ENCODE measurements around the gene PHACTR1.

PHACTR1 gene

GRCh38 chr6:13273202-13273930 is 556.8 kb downstream of the PHACTR1 start:
- H3K27me3 ChIP-seq (ENCODE audit: control insufficient read depth in 1 of 2, insufficient read depth in 1 of 2, low read length in 2 of 2) = no peaks in the 10 kb centered on the region
- no peak overlapping the region for H4K8ac ChIP-seq (ENCODE audit: low read length)
- H2AK5ac ChIP-seq (ENCODE audit: low read length, severe bottlenecking) = no peak overlapping the region
- H3K9ac ChIP-seq (ENCODE audit: low read length) = no peak overlapping the region
- no peak overlapping the region for H2BK120ac ChIP-seq (ENCODE audit: low read depth, low read length)
- H3K4me2 ChIP-seq (ENCODE audit: low read length, poor library complexity, severe bottlenecking) = no peak overlapping the region
- H3K4me1 ChIP-seq (ENCODE audit: control insufficient read depth, insufficient read depth, low read depth, low read length) = peaks cover 4% of the 10 kb centered on the region
- no peak overlapping the region for H2BK5ac ChIP-seq (ENCODE audit: low read depth, low read length, poor library complexity, severe bottlenecking)
- H3K4ac ChIP-seq (ENCODE audit: low read depth in 1 of 2, low read length in 2 of 2) = no peak overlapping the region
- no peaks in the 10 kb centered on the region for H3K9me3 ChIP-seq (ENCODE audit: control insufficient read depth, low read length)
- H3K14ac ChIP-seq (ENCODE audit: low read length in 2 of 2) = no peak overlapping the region
- H3K4me3 ChIP-seq (ENCODE audit: insufficient read depth in 1 of 2, low read depth in 1 of 2, low read length in 2 of 2) = no peak overlapping the region
- H3K79me1 ChIP-seq (replicated peaks; ENCODE audit: low read length, poor library complexity, severe bottlenecking) = no peaks in the 10 kb centered on the region
- WGBS = 85% methylated on average over 10 of the region's 10 CpGs
- H2BK12ac ChIP-seq (ENCODE audit: low read length in 2 of 2) = no peak overlapping the region
- H3K27ac ChIP-seq (ENCODE audit: low read length, poor library complexity, severe bottlenecking) = no peak overlapping the region
- no peak for DNase-seq
- H4K91ac ChIP-seq (ENCODE audit: low read length) = no peak overlapping the region
- H3K18ac ChIP-seq (ENCODE audit: low read depth in 1 of 2, low read length in 2 of 2) = no peak overlapping the region
- H2BK15ac ChIP-seq (ENCODE audit: low read depth, poor library complexity, severe bottlenecking) = no peak overlapping the region
- no peak overlapping the region for H3K23ac ChIP-seq (ENCODE audit: low read length in 2 of 2)
- H3K36me3 ChIP-seq (ENCODE audit: control insufficient read depth in 1 of 2, insufficient read depth in 2 of 2, low read depth in 1 of 2, low read length in 2 of 2) = no peaks in the 10 kb centered on the region
- H2AFZ ChIP-seq (ENCODE audit: low read depth, low read length) = no peak overlapping the region

GRCh38 chr6:13273931-13274706 is 557.6 kb downstream of the PHACTR1 start:
- Histone ChIP-seq H2AFZ (ENCODE audit: low read depth, low read length) (no peak overlapping the region), H3K79me1 (replicated peaks; ENCODE audit: low read length, poor library complexity, severe bottlenecking) (no peaks in the 10 kb centered on the region), H3K4ac (ENCODE audit: low read depth in 1 of 2, low read length in 2 of 2) (no peak overlapping the region), H3K9ac (ENCODE audit: low read length) (no peak overlapping the region), H3K4me1 (ENCODE audit: control insufficient read depth, insufficient read depth, low read depth, low read length) (peaks cover 2% of the 10 kb centered on the region), H2BK120ac (ENCODE audit: low read depth, low read length) (no peak overlapping the region), H3K4me3 (ENCODE audit: insufficient read depth in 1 of 2, low read depth in 1 of 2, low read length in 2 of 2) (no peak overlapping the region), H4K91ac (ENCODE audit: low read length) (no peak overlapping the region), H3K36me3 (ENCODE audit: control insufficient read depth in 1 of 2, insufficient read depth in 2 of 2, low read depth in 1 of 2, low read length in 2 of 2) (no peaks in the 10 kb centered on the region), H3K27me3 (ENCODE audit: control insufficient read depth in 1 of 2, insufficient read depth in 1 of 2, low read length in 2 of 2) (no peaks in the 10 kb centered on the region), H3K9me3 (ENCODE audit: control insufficient read depth, low read length) (no peaks in the 10 kb centered on the region), H3K14ac (ENCODE audit: low read length in 2 of 2) (no peak overlapping the region), H3K18ac (ENCODE audit: low read depth in 1 of 2, low read length in 2 of 2) (no peak overlapping the region), H3K4me2 (ENCODE audit: low read length, poor library complexity, severe bottlenecking) (no peak overlapping the region), H3K23ac (ENCODE audit: low read length in 2 of 2) (no peak overlapping the region), H4K8ac (ENCODE audit: low read length) (no peak overlapping the region), H3K27ac (ENCODE audit: low read length, poor library complexity, severe bottlenecking) (no peak overlapping the region), H2BK15ac (ENCODE audit: low read depth, poor library complexity, severe bottlenecking) (no peak overlapping the region), H2BK5ac (ENCODE audit: low read depth, low read length, poor library complexity, severe bottlenecking) (no peak overlapping the region), H2BK12ac (ENCODE audit: low read length in 2 of 2) (no peak overlapping the region), H2AK5ac (ENCODE audit: low read length, severe bottlenecking) (no peak overlapping the region)
- no peak for DNase-seq
- 93% methylated on average over 21 of the region's 21 CpGs for WGBS

- no peak overlapping the region for H3K23ac ChIP-seq (ENCODE audit: low read length in 2 of 2)
- 79% methylated on average over 5 of the region's 6 CpGs for whole genome bisulfite sequencing
- peaks cover 2% of the 10 kb centered on the region for H3K4me1 ChIP-seq (ENCODE audit: control insufficient read depth, insufficient read depth, low read depth, low read length)
Observed at GRCh38 chr6:13274707-13275434, 558.3 kb downstream of the PHACTR1 start.

GRCh38 chr6:13275435-13275989 is 558.9 kb downstream of the PHACTR1 start:
- H2BK12ac ChIP-seq (ENCODE audit: low read length in 2 of 2) = no peak overlapping the region
- DNase-seq = no peak
- H2BK15ac ChIP-seq (ENCODE audit: low read depth, poor library complexity, severe bottlenecking) = no peak overlapping the region
- H3K79me1 ChIP-seq (replicated peaks; ENCODE audit: low read length, poor library complexity, severe bottlenecking) = no peaks in the 10 kb centered on the region
- H4K8ac ChIP-seq (ENCODE audit: low read length) = no peak overlapping the region
- no peak overlapping the region for H2BK120ac ChIP-seq (ENCODE audit: low read depth, low read length)
- H2BK5ac ChIP-seq (ENCODE audit: low read depth, low read length, poor library complexity, severe bottlenecking) = no peak overlapping the region
- no peak overlapping the region for H2AFZ ChIP-seq (ENCODE audit: low read depth, low read length)
- no peak overlapping the region for H3K27ac ChIP-seq (ENCODE audit: low read length, poor library complexity, severe bottlenecking)
- peaks cover 0 to 3% of the 10 kb centered on the region in 2 experiments for H3K36me3 ChIP-seq (ENCODE audit: control insufficient read depth in 1 of 2, insufficient read depth in 2 of 2, low read depth in 1 of 2, low read length in 2 of 2)
- H3K23ac ChIP-seq (ENCODE audit: low read length in 2 of 2) = no peak overlapping the region
- no peak overlapping the region for H3K18ac ChIP-seq (ENCODE audit: low read depth in 1 of 2, low read length in 2 of 2)
- H4K91ac ChIP-seq (ENCODE audit: low read length) = no peak overlapping the region
- H3K4me2 ChIP-seq (ENCODE audit: low read length, poor library complexity, severe bottlenecking) = no peak overlapping the region
- H3K9ac ChIP-seq (ENCODE audit: low read length) = no peak overlapping the region
- H3K4ac ChIP-seq (ENCODE audit: low read depth in 1 of 2, low read length in 2 of 2) = no peak overlapping the region
- no peak overlapping the region for H2AK5ac ChIP-seq (ENCODE audit: low read length, severe bottlenecking)
- no peak overlapping the region for H3K14ac ChIP-seq (ENCODE audit: low read length in 2 of 2)
- H3K4me3 ChIP-seq (ENCODE audit: insufficient read depth in 1 of 2, low read depth in 1 of 2, low read length in 2 of 2) = no peak overlapping the region
- H3K27me3 ChIP-seq (ENCODE audit: control insufficient read depth in 1 of 2, insufficient read depth in 1 of 2, low read length in 2 of 2) = no peaks in the 10 kb centered on the region
- no peaks in the 10 kb centered on the region for H3K9me3 ChIP-seq (ENCODE audit: control insufficient read depth, low read length)
- WGBS = 76% methylated on average over 6 of the region's 8 CpGs
- H3K4me1 ChIP-seq (ENCODE audit: control insufficient read depth, insufficient read depth, low read depth, low read length) = peaks cover 2% of the 10 kb centered on the region

More at GRCh38 chr6:13274707-13275434, 558.3 kb downstream of the PHACTR1 start:
- no peak overlapping the region for H2BK120ac ChIP-seq (ENCODE audit: low read depth, low read length)
- no peak overlapping the region for H2BK12ac ChIP-seq (ENCODE audit: low read length in 2 of 2)
- peaks cover 0 to 3% of the 10 kb centered on the region in 2 experiments for H3K36me3 ChIP-seq (ENCODE audit: control insufficient read depth in 1 of 2, insufficient read depth in 2 of 2, low read depth in 1 of 2, low read length in 2 of 2)
- H4K91ac ChIP-seq (ENCODE audit: low read length) = no peak overlapping the region
- no peak overlapping the region for H4K8ac ChIP-seq (ENCODE audit: low read length)
- H3K18ac ChIP-seq (ENCODE audit: low read depth in 1 of 2, low read length in 2 of 2) = no peak overlapping the region
- no peak overlapping the region for H3K14ac ChIP-seq (ENCODE audit: low read length in 2 of 2)
- H3K9ac ChIP-seq (ENCODE audit: low read length) = no peak overlapping the region
- H2AFZ ChIP-seq (ENCODE audit: low read depth, low read length) = no peak overlapping the region
- no peak overlapping the region for H3K27ac ChIP-seq (ENCODE audit: low read length, poor library complexity, severe bottlenecking)
- H3K9me3 ChIP-seq (ENCODE audit: control insufficient read depth, low read length) = no peaks in the 10 kb centered on the region
- DNase-seq = no peak
- no peak overlapping the region for H2BK15ac ChIP-seq (ENCODE audit: low read depth, poor library complexity, severe bottlenecking)
- H3K4me3 ChIP-seq (ENCODE audit: insufficient read depth in 1 of 2, low read depth in 1 of 2, low read length in 2 of 2) = no peak overlapping the region
- no peak overlapping the region for H2BK5ac ChIP-seq (ENCODE audit: low read depth, low read length, poor library complexity, severe bottlenecking)
- H3K27me3 ChIP-seq (ENCODE audit: control insufficient read depth in 1 of 2, insufficient read depth in 1 of 2, low read length in 2 of 2) = no peaks in the 10 kb centered on the region
- H3K4me2 ChIP-seq (ENCODE audit: low read length, poor library complexity, severe bottlenecking) = no peak overlapping the region
- no peak overlapping the region for H2AK5ac ChIP-seq (ENCODE audit: low read length, severe bottlenecking)
- no peak overlapping the region for H3K4ac ChIP-seq (ENCODE audit: low read depth in 1 of 2, low read length in 2 of 2)
- H3K79me1 ChIP-seq (replicated peaks; ENCODE audit: low read length, poor library complexity, severe bottlenecking) = no peaks in the 10 kb centered on the region

Measured in mesenchymal stem cell (in vitro differentiated cells and primary cell).